Stimulated activated CD8-positive, alpha-beta memory T cell treated with anti-CD3 and anti-CD28 coated beads, Interleukin-2, amount 100 ng/mL, for 1 hour (primary cell): Measurements from ENCODE around the gene MRPL57.
"Not testable (repeated sequence)": the region's sequence is repeated elsewhere in the genome, so short reads cannot be mapped to it uniquely, and the experiment has no call there.

ENCODE experiments used
- DNase-seq, 2 donors: peaks; one replicate each; pipeline ENCODE4 v3.0.0-alpha.2; 2020; ENCODE audit warnings: low read depth in 2 of 2

MRPL57 gene

DNA sequence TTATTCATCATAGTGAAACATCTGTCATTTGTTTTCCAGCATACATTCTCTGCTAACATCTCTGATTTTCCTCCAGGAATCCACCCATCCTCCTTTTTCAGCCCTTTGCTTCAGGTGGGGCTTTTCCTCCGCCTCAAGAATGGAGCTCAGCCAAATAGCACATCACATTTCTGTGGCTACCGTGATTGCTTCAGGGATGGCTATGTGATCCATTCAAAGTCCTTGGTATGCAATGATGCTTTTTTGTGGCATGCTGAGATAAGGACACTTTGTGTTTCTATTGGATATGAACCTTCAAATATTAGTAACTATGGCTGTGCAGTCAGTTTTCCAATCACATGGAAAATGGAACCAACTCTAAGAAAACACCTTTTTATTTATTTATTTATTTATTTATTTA is 18.3 kb downstream of the MRPL57 start:
- not testable (repeated sequence) for DNase-seq

DNA sequence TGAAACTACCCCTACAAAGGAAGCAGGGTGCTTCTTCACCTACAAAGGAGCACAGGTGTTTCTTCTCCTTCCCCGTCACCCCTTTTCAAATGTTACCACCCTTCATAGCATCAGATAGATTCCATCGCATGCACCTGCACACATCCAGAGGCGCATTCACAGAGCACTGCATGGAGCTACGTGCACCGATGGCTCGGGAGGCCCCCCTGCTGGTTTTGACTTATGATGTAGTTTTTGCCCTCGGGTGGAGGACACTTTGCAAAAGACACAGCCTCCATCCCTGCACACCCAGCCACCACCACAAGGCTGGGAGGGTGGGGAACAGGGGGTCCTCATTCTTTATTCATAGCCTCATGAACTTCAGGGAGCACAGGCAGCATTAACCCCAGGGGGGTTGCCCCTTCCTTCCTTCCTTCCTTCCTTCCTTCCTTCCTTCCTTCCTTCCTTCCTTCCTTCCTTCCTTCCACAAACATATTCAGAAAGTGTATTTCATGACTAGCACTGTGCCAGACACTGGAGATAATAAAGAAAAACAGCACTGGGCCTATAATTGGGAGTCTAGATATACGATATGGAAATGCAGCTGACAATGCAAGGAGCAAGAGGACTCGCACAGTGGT is 21.3 kb downstream of the MRPL57 start:
- DNase-seq, result not testable (repeated sequence)

DNA sequence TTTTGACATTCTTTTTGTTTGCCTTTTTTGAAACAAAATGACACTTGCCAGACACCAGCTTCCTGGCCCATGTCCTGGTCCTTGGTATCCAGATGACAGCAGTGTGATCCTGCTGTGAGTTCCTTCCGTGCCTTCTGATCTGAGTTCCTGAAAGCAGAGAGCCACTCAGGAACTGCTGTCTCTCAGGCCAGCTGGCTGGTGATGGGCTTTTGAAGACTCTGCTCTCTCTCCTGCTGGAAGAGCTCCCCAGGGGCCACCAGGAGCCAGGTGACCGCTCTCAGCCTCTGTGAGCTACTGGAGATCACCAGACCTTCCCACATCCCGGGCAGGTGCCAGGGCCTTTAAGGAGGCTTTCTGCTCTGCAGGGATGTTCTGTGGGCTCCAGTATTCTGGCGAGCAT is 21.9 kb downstream of the MRPL57 start:
- DNase-seq, result not testable (repeated sequence)

DNA sequence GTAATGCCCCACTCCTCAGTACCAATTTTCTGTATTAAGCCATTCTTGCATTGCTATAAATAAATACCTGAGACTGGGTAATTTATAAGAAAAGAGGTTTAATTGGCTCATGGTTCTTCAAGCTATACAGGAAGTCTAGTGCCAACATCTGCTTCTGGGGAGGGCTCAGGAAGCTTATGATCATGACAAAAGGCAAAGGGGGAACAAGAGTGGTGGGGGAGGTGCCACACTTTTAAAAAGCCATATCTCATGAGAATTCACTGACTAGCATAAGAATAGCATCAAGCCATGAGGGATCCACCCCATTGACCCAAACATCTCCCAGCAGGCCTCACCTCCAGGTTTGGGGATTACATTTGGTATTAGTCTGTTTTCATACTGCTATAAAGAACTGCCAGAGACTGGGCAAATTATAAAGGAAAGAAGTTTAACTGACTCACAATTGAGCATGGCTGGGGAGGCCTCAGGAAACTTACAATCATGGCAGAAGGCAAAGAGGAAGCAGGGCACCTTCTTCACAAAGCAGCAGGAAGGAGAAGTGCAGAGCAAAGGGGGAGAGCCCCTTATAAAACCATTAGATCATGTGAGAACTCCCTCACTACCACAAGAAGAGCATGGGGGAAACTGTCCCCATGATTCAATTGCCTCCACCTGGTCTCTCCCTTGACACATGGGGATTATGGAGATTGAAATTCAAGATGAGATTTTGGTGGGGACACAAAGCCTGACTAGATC is 25.2 kb downstream of the MRPL57 start:
- not testable (repeated sequence) for DNase-seq

DNA sequence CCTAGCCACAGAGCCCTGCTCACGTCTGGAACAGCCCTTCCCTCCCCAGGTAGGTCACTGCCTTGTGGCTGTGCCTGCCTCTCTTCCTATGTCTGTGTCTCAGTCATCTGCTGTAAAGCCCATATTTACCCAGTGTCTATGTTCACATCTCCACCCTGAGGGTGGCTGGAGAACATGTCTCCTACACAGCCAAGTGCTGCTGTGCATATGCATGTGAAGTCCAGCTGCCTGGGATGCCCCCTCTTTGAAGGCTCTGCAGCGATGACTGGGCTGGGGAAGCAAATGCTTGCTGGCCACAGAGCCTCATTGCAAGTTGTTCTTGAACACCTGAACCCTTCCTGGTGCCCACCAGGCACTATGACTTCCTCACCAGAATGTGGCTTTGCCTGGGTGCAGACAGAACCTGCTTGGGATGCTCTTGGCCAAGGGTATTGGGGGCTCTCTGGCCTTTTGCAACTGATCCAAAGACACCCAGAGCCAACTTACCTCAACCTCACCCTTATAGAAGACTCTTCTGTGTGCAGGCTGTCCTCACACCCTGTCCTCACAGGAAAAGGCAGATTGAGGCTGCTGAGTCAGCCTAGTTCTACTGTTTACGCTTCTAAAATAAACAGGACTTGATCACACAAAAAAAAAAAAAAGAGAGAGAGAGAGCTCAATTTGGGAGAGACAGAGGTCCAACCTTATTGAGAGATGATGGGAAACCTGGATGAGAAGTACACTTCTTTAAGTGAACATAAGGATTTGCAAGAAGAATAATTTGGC is 26.5 kb downstream of the MRPL57 start:
- DNase-seq, result no peak

DNA sequence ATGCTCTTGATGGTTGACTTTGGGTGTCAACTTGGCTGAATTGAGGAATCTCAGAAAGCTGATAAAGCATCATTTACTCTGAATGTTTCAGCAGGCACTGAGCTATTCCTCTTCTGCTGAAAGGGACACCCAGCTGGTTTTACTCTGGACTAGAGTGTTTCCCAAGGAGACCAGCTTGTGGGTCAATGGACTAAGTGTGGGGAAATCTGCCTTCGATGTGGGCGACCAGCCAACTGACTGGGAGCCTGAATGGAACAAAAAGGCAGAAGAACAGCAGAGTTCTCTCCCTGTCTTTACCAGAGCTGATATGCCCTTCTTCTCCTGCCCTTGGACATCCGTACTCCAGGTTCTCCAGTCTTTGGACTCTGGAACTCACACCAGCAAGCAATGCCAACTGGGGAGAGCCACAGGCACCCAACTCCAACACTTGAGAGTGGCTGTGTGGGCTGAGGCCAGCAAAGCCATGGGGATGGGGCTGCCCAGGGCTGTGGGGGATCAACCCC is 32.2 kb downstream of the MRPL57 start:
- no peak for DNase-seq

DNA sequence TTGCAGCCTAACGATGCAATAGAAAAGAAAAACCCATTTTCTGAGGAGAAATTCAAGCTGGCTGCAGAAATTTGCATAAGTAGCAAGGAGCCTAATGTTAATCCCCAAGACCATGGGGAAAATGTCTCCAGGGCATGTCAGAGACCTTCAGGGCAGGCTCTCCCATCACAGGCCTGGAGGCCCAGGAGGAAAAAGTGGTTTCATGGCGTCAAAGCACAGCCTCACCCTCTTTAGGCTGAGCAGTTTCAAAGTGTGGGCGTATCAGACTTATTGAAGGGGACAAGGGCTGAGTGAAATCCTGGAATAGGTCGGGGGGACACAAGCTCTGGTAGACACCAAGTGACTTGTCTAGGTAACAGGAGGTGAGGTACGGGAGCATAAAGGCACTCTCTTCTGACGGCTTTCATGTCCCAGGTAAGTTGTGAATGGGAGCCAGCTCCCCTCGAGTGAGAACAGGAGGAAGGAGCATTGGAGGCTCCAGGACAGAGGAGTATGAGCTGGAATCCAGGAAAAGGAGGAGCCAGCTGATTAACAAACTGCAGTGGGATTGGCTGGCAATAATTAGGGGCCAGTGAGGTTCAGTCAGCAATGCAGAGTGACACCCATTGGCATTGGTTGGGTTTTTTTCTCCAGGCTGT is 35.8 kb downstream of the MRPL57 start:
- no peak for DNase-seq

DNA sequence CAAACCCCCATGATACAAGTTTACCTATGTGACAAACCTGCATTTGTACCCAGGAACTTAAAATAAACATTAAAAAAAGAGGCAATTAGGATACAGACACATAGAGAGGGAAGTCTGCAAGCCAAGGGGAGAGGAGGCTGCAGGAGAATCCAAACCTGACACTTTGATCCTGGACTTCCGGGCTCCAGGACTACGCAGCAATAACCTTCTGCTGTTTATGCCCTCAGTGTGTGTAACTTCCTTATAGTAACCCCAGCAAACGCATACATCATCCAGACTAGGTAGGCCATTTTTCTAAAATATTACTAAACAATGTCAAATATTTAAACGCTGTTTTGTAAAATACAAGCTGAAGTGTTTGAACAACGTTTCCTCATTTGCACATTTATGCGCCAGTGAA is 39.0 kb downstream of the MRPL57 start:
- not testable (repeated sequence) for DNase-seq

DNA sequence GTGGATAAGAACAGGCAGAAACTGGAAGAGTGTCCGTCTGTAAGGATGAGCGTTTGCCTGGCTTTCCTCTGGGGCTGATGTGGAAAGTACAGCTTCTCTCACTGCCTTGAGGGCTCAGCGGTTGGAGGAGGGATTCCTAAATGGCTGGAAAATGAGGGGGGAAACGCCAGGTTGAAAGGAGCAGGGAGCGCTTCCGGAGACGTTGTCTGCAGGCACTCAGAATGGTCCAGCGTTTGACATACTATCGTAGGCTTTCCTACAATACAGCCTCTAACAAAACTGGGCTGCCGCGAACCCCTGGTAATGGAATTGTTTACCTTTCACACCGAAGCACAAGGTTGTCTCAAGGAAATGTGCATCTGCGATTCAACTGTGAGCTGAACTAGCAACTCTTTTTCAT is 39.9 kb downstream of the MRPL57 start:
- no peak for DNase-seq

DNA sequence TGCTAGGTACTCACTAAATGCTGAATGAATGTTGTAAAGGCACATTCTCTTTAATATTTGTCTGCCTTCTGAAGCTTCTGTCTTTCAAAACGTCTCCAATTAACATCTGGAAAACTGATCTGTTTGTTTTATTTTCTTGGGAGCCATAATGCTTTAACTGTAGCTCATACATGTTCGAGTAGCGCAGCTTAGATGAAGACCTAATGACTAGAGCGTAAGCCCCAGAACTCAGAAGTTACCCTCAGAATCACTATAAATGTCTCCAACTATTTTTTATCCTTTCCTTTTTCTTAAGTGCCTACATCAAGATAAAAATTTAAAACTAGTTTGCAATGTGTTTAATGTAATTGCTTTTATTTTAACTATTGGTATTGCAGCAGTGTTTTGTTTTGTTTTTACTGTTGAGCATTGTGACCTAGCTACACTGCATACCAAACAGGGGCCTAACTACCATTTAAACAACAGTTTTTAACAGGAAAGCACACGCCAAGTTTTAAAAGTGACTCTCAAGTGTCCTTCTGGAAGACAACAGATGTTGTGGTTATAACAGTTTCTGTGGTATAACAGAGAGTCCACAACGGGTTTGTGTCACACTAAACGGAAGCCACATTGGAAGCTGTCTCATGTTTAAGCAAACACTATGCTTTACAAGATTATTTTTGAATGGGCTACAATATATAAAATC is 42.0 kb downstream of the MRPL57 start:
- DNase-seq, result no peak

DNA sequence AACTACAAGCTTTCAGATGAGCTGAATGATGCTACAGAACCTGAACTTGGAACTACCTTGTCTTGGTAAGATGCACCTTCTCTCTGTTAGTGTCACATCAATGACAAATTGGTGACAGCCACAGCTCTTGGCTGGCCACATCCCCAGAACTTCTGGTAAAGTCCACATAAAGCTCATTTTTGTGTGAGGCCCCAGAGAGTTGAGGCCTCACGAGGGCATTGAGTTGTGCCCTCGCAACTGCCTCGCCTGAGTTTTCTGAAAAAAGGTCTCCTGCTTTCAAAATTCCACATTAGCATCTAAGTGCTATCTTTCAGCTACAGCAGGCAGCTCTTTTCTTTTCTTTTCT is 42.6 kb downstream of the MRPL57 start:
- no peak for DNase-seq

DNA sequence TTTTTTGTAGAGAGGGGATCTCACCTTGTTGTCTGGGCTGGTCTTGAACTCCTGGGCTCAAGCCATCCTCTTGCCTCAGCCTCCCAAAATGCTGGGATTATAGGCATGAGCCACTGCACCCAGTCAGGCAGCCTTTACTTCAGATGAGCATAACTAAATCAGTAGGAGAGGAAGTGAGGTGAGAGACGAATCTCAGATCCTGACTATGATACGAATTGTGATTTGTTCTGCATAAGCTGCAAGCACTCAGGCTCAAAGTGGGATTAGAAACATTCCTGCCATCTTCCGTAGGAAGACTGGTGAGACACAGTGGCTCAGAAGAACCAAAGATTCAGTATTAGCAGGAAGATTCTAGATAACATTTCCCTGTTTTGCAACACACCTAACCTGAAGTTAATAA is 43.3 kb downstream of the MRPL57 start:
- not testable (repeated sequence) for DNase-seq

DNA sequence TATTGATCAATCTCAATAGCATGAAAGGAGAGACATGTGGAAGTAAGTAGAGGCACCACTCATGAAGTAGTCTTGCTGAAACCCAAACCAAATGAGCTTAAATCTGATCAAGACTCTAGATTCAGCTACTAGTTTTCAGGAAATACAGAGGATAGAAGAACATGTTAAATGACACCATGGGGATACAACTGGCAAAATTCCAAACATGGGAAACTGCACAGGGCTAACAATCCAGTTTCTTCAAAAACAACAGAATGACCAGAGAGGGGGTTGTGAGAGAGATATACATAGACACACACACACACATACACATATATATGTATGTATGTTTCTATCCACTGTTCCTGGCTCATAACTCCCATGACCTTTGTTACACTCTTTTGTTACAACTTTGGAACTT is 44.8 kb downstream of the MRPL57 start:
- DNase-seq, result no peak

DNA sequence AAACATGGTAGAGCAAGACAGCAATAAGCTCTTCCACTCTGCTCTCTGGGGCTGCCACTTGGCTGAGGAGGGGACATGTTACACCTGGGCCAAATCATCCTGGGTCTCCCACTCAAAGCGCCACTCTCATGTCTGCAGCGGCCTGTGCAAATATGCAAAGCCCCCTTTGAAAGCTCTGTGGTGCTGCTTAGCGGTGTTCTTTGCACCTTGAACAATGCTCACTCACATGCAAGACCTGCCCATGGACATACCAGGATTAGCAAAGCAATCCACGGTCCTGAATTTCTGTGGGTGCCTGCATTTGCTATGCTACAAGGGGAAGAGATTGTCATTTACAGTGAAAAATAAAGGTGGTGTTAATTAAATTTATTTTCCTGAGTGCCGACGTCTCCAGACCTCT is 48.6 kb downstream of the MRPL57 start:
- DNase-seq, result no peak

DNA sequence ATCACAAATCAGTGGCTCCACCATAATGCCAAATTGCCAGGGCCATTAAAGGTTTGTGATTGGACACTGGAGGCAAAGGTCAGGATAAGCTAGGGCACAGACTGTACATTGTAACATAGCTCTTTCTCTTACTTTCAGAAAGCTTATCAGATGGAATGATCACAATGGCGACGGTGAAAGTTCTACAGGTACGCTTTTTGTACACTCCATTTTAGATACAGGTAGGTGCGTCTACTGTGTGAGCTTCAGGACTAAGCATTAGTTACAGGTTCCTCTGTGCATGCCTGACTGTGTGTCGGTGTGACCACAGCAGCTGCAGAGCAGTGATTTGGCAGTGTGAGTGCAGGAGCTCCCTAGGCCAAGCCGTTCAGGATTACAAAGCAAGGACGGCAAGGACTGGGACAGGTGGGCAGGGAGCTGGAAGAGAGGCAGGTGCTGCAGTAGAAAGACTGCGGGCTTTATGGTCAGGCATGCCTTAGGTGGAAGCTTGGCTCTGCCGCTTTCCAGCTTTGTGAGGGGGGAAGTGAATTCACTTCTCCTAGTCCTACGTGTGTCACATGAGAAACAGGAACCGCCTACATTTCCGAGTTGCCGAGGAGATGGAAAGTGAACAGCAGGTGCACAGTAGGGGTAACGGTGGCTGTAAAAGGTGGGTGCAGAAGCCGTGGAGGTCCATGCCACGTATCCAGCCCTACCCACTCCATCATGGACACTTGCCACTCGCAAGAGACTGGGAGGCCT is 49.6 kb downstream of the MRPL57 start:
- DNase-seq, result no peak

DNA sequence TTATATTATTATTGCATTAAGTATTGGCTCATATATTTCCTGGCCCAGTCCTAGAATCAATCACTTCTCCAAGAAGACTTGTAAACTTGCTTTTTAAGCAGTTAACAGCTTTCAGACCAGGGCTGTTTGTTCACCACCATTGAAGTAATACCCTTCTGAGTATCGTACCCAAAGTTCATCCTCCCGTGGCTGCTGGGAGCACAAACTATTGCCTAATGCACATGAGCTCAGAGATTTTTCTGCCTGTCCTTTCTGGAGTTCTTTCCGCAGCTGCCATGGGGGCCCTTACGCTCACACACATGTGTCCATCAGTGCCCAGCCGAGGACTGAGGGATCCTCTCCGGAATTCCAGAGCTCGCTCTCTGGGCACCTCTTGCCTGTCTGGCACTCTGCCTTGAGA is 51.5 kb downstream of the MRPL57 start:
- no peak for DNase-seq
